NCI-H1694 treated with DMSO at 0.1 percent for 48 hours (cell line): ENCODE measurements around the gene PLXNA2.

Experiments used
- DNase-seq: peaks from one replicate; lab custom pipeline; 2025; lab: John Stamatoyannopoulos, UW

Gene PLXNA2

DNA sequence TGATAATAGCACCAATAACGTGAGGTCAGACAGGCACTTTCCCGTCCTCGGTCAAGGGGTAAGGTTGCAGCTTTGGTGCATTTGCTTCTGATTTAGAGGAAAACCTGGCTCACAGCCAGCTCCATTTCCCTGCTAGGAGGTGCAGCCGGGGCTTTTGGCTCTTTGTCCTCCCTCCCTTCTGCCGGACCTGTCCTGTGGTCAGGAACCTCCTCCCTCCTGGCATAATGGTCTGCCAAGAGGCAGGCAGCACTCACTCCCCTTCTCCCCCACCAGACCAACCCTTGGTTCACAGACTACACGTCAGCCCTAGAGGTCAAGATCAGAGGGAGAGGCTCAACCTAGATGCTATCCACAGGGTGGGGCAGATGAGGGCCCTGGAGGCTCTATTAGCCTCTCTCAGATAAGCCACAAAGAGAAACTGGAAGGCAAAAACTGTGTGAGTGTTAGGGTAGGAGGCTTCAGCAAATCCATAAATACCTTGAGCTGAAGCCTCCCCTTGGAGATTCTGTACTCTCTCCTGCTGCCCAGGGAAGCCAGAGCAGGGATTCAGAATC, 64.8 kb downstream of the PLXNA2 start:
- no peak for DNase-seq

DNA sequence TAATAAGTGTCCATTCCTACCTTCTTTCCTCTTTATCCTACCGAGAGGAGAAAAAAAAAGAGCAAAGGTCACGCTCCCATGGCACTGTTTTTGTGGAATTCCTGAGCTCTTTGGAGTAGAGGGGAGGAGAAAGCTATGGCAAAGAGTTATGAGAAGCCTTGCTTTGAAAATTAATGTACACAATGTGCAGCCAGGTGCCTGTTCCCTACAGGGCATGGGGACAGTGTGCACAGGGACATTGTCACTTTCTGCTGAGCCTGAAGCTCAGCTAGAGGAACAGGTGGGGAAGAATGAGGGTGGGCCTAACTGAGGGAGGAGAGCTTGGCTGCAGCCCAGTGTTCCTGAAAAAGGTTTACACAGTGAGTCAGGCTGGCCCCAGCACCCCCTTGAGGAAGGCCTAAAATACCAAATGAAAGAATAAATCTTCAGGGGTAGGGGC, 66.1 kb downstream of the PLXNA2 start:
- DNase-seq, result peak; percentile 46

DNA sequence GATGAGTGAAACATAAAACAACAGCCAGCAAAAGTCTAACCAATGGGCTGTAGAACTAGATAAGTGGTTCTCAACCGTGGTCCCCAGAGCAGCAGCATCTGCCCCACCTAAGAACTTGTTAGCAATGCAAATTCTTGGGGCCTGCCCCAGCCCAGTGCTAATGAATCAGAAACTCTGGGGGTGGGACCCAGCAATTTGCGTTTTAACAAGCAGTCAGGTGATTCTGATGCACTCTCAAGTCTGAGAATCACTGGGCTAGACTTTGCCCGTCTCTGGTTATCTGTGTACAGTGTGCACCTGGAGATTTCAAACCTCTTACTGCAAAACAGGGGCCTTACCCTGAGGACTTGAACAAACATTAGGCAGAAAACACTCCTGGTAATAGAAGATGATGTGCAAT, 66.5 kb downstream of the PLXNA2 start:
- no peak for DNase-seq

DNA sequence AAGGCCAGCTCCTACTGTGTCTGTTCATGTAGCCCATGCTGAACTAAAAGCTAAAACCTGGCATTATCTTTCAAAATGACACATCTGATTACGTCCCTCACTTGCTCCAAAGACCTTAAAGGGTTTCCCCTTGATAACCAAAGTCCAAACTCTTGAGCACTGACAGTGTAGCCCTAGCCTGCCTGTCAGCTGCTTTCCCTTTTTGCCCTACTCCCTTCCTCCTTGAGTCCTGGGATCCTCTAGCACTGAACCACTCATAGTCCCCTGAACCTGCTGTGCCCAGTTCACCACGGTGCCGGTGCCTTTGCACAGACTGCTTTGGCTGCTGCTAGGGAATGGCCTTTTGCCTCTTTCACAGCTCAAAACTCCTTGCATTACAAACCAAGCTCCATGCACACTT, 67.5 kb downstream of the PLXNA2 start:
- DNase-seq, result no peak

DNA sequence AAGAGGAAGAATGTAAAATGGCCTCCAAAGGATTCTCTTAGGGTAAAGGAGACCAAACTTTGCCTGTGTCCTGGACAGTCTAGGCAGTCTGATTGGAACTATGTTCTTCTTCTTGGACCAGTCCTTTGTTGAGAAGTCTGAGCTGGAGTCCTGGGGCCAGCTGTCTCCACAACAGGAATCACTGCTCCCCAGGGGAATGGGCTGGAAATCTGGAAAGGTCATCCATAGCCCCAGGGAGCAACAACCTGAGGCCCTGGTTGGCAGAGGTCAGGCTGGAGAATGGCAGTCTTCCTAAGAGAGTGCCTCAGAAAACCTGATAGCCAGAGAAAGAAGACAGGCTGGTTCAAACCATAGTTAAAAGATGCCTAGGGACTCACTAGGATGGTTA, 68.7 kb downstream of the PLXNA2 start:
- no peak for DNase-seq

DNA sequence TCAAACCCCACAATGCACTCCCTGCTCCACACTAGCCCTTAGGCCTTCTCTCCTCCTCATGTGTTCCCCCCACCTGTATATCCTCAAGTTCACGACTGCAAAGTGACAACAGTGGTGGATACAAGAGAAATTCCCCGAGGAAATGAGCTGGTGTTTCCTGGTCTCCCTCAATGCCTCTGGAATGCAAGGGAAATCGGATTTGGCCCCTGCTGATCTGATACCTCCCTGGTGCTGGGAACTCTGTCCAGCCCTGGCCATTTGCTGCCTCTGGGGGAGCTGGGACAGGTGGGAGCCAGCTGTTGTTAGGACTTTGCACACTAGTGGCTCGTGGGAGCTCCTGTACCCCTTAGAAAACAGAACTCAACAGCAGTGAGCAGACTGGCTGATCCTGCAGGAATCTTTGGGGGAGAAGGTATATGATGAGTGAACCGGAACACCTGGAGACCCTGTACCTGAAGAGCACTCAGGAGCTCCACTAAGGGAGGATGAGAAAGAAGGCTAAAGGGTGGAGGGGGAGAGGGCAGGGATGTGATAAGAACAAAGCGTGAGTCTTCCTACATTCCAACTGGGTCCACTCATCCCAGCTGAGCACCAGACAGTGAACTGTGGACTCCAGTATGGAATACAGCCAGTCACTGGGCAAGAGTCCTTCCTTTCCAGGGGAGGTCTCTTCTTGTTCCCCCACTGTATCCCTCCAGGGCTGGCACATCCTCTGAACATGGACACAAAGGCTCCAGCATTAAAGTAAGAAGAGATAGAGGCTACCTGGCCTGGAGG, 69.3 kb downstream of the PLXNA2 start:
- DNase-seq, result no peak

DNA sequence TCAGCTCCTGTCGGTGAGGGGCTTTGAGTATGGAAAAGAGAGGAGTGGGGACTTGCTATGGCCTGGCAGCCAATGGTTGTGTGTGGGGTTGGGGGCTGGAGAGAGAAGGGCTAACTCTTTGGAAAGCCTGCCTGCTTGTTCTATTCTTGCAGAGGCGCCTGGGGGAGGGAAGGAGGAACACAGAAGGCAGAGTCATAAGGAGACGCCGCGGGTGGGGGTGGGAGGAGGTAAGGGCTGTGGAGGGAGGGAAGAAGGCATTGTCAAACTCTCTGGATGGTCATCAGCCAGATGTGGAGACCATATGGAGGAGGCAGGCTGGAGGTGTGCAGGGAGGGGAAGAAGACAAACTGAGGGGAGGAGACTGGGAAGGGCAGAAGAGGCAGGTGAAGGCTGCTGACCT, 70.0 kb downstream of the PLXNA2 start:
- DNase-seq, result no peak

DNA sequence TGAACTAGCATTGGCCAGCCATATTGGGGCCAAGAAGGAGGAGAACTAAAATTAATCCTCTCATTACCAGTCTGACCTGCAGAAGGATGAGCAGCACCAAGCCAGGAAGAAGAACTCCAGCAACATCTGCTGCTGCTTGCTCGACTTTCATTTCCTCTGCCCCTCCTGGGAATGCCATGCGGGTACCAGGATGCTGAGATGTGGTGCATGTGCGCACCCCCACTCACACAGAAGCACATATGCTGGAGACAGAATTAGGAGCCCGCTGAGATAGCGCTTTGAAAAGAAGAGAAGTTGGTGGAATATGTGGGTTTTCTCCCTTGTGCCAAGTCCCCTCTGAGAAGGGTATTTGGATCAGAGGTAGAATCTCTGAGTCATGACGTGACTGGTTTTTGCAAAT, 70.4 kb downstream of the PLXNA2 start:
- DNase-seq, result no peak

DNA sequence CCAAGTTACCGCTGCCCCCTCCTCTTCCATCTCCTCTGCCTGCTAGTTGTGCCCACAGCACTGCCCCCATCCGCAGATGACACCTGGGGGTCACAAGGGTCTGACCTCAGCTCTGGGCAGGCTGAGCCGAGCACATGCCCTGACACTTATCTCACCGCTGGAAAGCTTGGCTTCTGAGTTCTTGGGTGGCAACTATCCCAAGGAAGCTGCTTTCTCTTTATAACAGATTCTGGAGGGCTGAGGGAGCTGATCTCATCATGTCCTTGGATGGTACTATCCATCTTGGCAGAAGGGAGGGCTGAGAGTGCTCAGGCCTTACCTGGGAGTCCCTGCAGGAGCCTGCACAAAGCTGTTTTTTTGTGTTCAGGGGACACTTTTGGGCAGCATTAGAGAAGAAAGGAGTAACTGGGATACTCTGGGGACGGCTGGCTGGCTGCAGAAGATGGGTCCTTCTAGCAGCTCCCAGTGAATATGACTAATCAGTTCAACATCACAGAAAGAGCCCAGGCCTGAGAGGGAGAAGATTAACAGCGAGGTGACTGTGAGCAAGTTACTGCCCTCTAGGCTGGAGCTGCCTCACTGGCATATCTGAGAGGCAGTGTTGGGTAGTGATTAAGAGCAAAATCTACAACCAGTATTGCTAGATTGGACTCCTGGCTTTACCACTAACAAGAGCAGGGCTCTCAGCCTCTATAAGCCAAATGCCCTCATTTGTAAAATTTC, 71.6 kb downstream of the PLXNA2 start:
- no peak for DNase-seq

DNA sequence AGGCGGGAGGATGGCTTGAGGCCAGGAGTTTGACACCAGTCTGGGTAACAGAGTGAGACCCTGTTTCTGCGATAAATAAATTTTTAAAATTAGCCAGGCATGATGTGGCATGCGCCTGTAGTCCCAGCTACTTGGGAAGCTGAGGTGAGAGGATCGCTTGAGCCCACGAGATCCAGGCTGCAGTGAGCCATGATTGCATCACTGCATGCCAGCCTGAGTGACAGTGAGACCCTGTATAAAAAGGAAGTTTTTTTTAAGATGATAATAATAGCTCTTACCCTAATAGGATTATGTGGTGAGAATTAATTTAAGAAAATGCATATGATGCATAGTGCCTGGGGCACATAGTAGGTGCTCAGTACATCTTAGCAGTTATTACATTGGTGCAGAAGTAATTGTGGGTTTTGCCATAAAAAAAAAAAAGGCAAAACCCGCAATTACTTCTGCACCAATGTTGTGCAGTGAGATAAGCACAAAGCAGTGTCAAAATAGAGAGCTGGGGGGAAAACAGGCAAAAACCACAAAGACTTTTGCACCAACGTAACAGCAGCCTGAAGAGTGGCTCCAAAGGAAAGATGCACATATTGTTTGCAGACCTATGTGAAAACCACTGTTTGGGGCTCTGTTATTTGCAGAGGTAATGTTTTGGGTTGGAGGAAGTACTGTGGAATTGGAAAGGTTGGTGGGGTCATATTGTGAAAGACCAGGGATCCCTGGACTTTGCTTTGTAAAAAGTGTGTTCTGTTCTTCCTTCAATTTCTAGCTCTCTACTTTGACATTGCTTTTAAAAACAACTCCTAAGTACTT, 72.4 kb downstream of the PLXNA2 start:
- no peak for DNase-seq

DNA sequence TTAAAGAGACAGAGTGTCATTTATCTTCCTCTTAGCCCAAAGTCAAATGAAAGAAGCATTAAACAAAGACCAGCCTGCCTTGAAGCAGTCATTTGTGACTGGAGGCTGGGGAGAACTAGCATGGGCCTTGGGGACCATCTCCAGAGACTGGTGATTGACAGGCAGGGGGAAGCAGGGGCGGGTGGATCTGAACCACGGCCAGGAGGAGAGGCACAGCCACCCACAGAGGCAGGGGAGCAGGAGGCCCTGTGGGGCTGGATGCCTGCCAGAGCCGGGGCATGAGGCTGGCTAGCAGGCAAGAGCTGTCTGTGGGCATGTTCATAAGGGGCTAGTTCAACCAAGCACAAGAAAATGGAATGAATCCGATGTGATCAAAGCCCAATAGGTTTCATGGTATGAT, 73.9 kb downstream of the PLXNA2 start:
- peak; percentile 84 for DNase-seq

DNA sequence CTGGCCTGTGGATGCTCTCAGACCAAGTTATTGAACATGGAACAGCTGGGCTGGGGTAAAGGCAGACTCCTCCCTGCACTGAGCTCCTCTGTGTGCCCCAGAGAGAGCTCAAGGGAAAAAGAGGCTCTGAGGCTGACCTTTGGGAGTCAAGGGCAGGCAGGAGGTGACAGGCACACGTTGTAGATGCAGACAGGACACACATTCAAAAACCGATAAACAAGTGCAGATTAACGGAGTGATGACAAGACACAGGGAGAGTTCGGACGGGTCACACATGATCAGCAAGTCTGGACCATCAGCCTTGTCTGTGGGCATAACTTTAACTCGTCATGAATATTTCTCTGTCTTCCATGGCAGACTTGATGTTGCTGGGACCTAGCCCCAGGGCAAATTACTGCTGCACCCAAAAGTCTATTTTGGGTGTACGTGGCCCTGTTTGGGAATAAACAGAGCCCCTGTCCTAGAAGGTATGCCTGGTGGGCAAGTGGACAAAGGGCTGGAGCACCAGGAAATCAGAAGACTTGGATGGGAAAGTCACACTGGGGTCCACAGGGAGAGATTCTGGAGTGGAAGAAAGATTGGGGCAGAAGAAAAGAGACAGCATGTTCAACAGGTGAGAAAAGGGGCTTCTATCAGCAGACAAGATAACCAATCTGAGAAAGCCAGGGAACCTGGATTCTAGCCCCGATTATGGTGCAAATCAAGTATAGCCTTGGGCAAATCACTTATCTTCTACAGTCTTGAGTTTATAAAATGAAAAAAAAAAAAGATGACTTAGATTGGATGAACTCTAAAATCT, 74.9 kb downstream of the PLXNA2 start:
- no peak for DNase-seq

DNA sequence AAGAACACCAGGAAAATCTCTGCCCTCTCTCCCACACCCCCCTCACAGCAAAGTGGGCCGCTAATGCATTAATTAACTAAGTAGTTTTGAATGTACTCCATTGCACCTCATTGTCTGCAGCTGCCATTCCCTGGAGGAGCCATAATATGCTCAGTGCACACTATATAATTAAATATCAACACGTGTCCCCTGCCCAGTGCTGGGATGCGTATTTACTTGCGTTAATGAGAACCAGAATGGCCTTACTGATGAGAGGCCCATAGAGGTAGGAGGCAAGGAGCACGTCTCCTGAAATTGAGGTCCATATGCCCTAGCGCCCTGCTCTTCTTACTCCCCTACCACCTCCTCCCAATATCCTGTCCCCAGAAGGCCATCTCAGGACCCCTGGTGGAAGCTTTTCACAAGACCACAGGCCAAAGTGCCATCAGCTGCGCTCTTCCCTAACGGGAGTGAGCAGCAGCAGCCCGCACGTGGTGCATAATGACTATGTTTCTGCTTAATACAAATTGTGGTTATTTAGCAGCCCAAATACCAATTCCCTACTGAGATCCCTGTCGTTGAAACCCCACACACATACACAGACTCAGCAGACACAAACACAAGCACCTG, 76.8 kb downstream of the PLXNA2 start:
- no peak for DNase-seq

DNA sequence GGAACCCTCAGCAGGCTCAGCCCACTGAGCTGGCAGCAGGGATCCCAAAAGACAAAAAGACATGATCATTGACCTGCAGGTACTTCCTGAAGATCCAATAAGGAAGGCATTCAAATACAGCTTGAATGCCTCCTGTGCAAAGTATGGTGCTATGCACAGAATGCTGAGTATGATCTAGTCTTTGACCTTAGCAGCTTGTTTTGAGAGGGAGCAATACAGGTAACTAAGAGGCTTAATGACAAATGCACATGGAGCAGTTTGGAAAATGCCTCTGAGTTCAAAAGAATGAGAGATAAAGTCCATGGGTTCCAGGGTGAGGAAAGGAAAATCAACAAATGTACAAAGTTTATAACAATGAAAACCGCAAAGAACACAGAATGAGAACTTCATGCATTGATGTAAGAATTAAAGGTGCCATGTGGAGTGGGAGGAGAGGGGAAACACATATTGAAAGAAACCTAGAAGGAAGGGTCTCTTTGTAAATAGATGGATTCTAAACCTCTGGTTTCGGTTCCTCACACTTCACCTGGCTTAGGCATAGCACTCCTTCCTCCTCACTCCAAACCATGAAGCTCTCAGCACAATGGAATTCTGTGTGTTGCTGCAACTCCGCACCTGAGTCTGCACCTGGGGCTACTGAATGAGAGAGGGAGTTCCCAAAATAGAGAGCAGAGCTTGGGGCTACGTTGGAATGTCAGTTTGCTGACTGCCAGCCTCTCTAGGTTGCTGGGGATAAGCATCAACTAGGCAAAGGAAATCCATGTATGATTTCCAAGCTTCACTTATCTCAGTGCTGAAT, 77.6 kb downstream of the PLXNA2 start:
- no peak for DNase-seq

DNA sequence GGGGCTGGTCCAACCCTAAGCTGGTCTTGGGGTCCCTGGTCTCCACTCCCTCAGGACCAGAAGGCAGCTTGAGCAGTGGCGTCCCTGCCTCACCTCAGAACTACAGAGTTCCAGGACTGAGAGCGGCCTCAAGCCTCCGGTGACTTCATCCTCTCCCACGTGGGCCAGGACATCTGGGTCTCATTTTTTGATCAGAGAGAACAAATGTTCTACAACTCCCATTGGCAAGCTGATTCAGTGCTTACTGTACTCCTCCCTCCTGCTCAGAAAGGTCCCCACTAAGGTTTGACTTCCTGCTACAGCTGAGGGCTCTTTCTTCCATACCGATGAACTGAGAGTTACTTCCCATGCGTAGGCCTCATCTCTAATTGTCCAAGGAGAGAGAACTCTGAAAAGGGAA, 78.5 kb downstream of the PLXNA2 start:
- no peak for DNase-seq

DNA sequence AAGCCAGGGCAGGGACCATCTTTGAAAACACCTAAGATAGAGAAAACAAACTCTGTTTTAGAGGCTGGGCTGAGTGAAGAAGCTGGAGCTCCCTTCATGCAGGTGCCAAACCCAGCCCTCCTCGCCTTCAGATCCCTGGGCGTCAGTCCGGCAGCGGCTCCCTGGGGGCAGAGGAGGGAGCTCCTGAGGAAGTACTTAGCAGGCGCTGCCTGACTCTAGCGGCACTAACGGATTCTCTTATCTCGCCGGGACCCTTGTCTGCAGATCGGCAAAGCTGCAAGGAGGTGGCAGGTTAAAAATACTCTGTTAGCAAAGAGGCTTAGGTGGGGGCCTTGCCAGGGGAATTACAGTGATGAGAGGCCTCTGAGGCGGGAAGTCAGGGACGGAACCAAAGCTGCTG, 79.6 kb downstream of the PLXNA2 start:
- DNase-seq, result no peak

DNA sequence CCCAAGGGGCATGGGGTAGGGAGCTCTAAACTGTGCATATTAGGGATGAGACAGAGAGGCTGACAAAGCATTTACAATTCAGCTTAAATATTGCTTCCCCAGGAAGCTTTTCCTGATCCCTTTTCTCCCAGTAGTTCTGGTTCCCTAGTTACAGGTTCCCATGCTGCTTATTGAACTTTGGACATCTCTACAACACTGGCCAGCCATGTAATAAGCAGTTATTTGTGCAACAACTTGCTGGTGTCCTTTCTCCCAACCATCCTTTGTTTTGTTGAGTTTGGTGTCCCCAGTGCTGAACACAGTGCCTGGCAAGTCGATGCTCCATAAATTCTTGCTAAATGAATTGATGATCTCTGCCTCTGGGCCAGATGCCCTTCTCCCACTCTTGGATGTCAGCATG, 80.6 kb downstream of the PLXNA2 start:
- no peak for DNase-seq

DNA sequence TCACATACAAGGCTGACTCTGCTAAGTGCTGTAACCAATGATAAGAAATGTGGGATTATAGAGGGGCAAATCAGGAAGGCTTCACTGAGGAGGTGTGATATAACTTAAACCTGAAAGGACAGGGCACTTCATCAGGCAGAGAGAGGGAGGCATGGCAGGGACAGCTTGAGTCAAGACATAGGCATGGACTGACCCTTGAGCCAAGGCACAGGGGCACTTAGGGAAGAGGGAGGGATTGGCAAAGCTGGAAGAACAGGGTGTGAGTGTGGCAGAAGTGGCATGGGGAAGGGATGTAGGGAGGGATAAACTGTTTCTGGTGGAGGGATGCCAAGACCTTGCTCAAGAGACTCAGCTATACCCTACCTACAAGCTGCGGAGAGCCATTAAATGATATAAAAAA, 81.3 kb downstream of the PLXNA2 start:
- DNase-seq, result no peak

DNA sequence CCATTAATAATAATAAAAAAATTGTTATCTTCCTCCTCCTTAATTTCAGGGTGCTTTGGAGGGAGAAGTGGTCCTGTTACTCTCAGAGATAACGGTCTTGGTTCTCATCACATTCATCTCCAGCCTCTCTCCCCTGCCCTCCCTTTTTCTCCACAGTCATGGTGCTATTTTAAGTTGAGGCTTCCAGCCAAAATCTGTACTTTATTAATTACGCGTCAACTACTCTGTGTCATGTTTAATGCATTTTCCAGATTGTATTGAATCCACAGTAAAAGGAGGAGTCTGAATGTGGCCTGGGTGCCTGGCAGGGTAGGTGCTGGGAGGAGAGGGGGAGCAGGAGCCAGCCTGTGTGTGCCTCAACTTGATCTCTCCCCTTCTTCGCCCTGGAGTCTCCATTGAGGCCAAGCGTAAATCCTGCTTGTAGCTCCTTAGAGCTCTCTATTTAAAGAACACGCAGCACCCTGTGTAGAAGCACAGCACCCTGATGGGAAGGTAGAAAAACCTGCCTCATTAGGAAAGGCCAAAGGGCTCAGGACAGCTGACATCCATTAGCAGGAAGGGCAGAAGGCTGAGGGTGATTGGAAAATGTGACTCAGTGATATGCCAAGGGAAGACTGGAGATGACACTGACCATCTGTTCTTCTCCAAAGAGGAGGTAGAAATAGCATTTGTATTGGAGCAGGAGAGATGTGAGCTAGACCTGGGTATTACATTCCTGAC, 82.4 kb downstream of the PLXNA2 start:
- DNase-seq, result peak; percentile 95

DNA sequence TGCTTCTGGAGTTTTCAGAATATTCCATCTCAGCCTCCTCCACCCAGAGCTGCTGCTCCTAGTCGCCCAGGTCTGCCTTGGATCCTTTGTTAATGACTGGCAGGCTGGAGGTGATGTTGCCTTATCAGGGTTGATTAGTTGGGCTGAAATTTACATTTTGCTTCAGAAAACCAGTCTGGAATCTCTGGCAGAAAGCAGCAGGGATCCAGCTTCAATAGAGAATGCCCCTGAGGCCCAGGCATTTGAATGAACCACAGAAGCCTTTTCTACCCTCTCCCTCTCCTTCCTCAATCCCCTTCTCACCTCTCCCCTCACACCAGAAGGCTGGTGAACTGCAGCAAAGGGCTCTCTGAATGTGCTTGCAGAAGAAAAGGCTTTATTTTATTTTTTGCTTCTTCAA, 83.2 kb downstream of the PLXNA2 start:
- no peak for DNase-seq
